Caco-2 (cell line): ENCODE data around the gene TMEM53. TPM values are rescaled to one million over a fixed set of nuclear protein-coding genes. Genes with fewer than 3 reads are reported as not detected.

ENCODE experiments used
- BruUV-seq: library from RNA; stranded (reverse); fragments of 400-500 nt; replicated peaks from 2 replicates; lab custom pipeline; 2021; lab: Mats Ljungman, UMichigan
- CTCF ChIA-PET: fragments of 300-600 bp; sonication (Branson Sonifier 250); formaldehyde crosslinking; loops from one replicate; lab custom pipeline; 2022; ENCODE audit warnings: antibody characterized with exemption; lab: Charles Lee
- POLR2A ChIA-PET: fragments of 300-600 bp; sonication (Branson Sonifier 250); formaldehyde crosslinking; loops from one replicate; lab custom pipeline; 2022; ENCODE audit warnings: antibody characterized with exemption; lab: Charles Lee
- DNase-seq, 2 experiments: peaks; one replicate each; pipeline versions ENCODE4 v3.0.0 to v3.0.0-alpha.2; 2020 to 2022
- H3K27me3 ChIP-seq: replicated peaks from 2 replicates; pipeline ENCODE4 v1.6.0; 2011; ENCODE audit warnings: low read length; ENCODE audit not compliant: control insufficient read depth, insufficient read depth
- H3K36me3 ChIP-seq: 2 replicates; pipeline ENCODE4 v1.5.1; 2011; ENCODE audit warnings: low read length; ENCODE audit not compliant: control insufficient read depth, insufficient read depth
- H3K4me1 ChIP-seq: fragments of 250-450 bp; sonication (Bioruptor Pico); 2 replicates; pipeline ENCODE4 v1.5.1; 2020; ENCODE audit warnings: mild to moderate bottlenecking
- H3K4me3 ChIP-seq: 2 replicates; pipeline ENCODE4 v1.5.1; 2011; ENCODE audit warnings: low read depth, mild to moderate bottlenecking, control low read depth, low read length
- H3K9me3 ChIP-seq: fragments of 250-450 bp; sonication (Bioruptor Pico); 2 replicates; pipeline ENCODE4 v1.5.1; 2020; ENCODE audit warnings: mild to moderate bottlenecking, moderate library complexity
- H3K27ac Mint-ChIP-seq: one replicate; pipeline ENCODE4 v1.8.0; 2022; ENCODE audit warnings: mixed read lengths; ENCODE audit not compliant: unreplicated experiment
- H3K27me3 Mint-ChIP-seq: one replicate; pipeline ENCODE4 v1.8.0; 2022; ENCODE audit warnings: mixed read lengths; ENCODE audit not compliant: insufficient read depth, unreplicated experiment
- H3K36me3 Mint-ChIP-seq: one replicate; pipeline ENCODE4 v1.8.0; 2022; ENCODE audit warnings: mild to moderate bottlenecking, mixed read lengths; ENCODE audit not compliant: insufficient read depth, unreplicated experiment
- H3K4me1 Mint-ChIP-seq: one replicate; pipeline ENCODE4 v1.8.0; 2022; ENCODE audit warnings: low read depth, mixed read lengths; ENCODE audit not compliant: unreplicated experiment
- H3K4me3 Mint-ChIP-seq: one replicate; pipeline ENCODE4 v1.8.0; 2022; ENCODE audit warnings: mild to moderate bottlenecking, moderate library complexity, mixed read lengths; ENCODE audit not compliant: unreplicated experiment
- H3K9me3 Mint-ChIP-seq: one replicate; pipeline ENCODE4 v1.8.0; 2022; ENCODE audit warnings: mixed read lengths; ENCODE audit not compliant: unreplicated experiment
- CTCF ChIP-seq, 2 experiments: fragments of 200-600 bp in 1 of 2; IDR thresholded peaks; 1 replicate in 1 of 2; 2 replicates in 1 of 2; pipeline versions ENCODE4 v1.5.1 to v1.8.0; 2011 to 2022; ENCODE audit warnings: antibody characterized with exemption in 1 of 2, control low read depth in 1 of 2, inconsistent platforms in 1 of 2, low read depth in 1 of 2, low read length in 1 of 2, mild to moderate bottlenecking in 1 of 2, moderate library complexity in 1 of 2; ENCODE audit not compliant: insufficient read depth in 1 of 2, severe bottlenecking in 1 of 2, unreplicated experiment in 1 of 2
- intact Hi-C: fragments of 100-400 bp; cut with micrococcal nuclease; formaldehyde crosslinking; loops from one replicate; pipeline ENCODE4 v1.10.0; 2022; ENCODE audit not compliant: unreplicated experiment
- total RNA-seq: library from RNA; stranded (reverse); gene quantifications from 2 replicates; pipeline ENCODE4 v1.2.3, GENCODE V29; 2022

TMEM53 gene
- total RNA-seq, 1 experiment from 2014 or later = 4.4 TPM

- H3K27me3 ChIP-seq = no peaks in the 10 kb centered on the region
- CTCF ChIA-PET = interaction anchor here (1.4 kb wide), 1 partner anchor 19 kb away, joined by 5 read pairs; the partner anchor contains the start of genes ARMH1 and TMEM53
- no peaks in the 10 kb centered on the region for H3K4me1 ChIP-seq
- no peaks in the 10 kb centered on the region for H3K4me1 Mint-ChIP-seq
- POLR2A ChIA-PET = no interaction called here
- H3K4me3 Mint-ChIP-seq = no peak overlapping the region
- intact Hi-C loops = loop anchor here (1.0 kb wide), 1 partner anchor 22 kb away; no protein-coding TSS in a partner anchor
- no peak overlapping the region for H3K27ac Mint-ChIP-seq
- peaks cover 11% of the 10 kb centered on the region for H3K36me3 Mint-ChIP-seq
- no peaks in the 10 kb centered on the region for H3K27me3 Mint-ChIP-seq
- peak; percentile 58 to 81 for TF ChIP-seq CTCF (IDR thresholded peaks at IDR 0.05; ENCODE audit: insufficient read depth in 1 of 2, low read depth in 1 of 2, low read length in 1 of 2, severe bottlenecking in 1 of 2, unreplicated experiment in 1 of 2)
- no peaks in the 10 kb centered on the region for H3K36me3 ChIP-seq
- H3K9me3 Mint-ChIP-seq = no peaks in the 10 kb centered on the region
- no TSS peak for BruUV-seq
- H3K4me3 ChIP-seq = no peak overlapping the region
- no peaks in the 10 kb centered on the region for H3K9me3 ChIP-seq
- peak; percentile 44 to 49 for DNase-seq
Measured at GRCh38 chr1:44655609-44656008, 18.7 kb downstream of the TMEM53 start.

- intact Hi-C loops = loop anchor here (1.0 to 5.0 kb wide), 2 partner anchors 23 to 437 kb away; no protein-coding TSS in a partner anchor
- no TSS peak for BruUV-seq
- Histone ChIP-seq H3K4me1 (no peaks in the 10 kb centered on the region), H3K9me3 (no peaks in the 10 kb centered on the region), H3K36me3 (no peaks in the 10 kb centered on the region; the same call in 1 of the 2 replicates), H3K4me3 (no peak overlapping the region), H3K27me3 (no peaks in the 10 kb centered on the region)
- no peaks in the 10 kb centered on the region for H3K4me1 Mint-ChIP-seq
- no peak overlapping the region for H3K27ac Mint-ChIP-seq
- DNase-seq = no peak
- H3K36me3 Mint-ChIP-seq = peaks cover 11% of the 10 kb centered on the region
- no peaks in the 10 kb centered on the region for H3K27me3 Mint-ChIP-seq
- ChIA-PET POLR2A (no interaction called here), CTCF (interaction anchor here (1.4 kb wide), 1 partner anchor 20 kb away, joined by 5 read pairs; the partner anchor contains the start of genes ARMH1 and TMEM53)
- no peaks in the 10 kb centered on the region for H3K9me3 Mint-ChIP-seq
- no peak for TF ChIP-seq CTCF (IDR thresholded peaks at IDR 0.05; ENCODE audit: insufficient read depth in 1 of 2, low read depth in 1 of 2, low read length in 1 of 2, severe bottlenecking in 1 of 2, unreplicated experiment in 1 of 2)
- H3K4me3 Mint-ChIP-seq = no peak overlapping the region
Measured at GRCh38 chr1:44654621-44655187, 19.6 kb downstream of the TMEM53 start.

- H3K4me1 ChIP-seq = no peaks in the 10 kb centered on the region
- Mint-ChIP-seq H3K27me3 (no peaks in the 10 kb centered on the region), H3K27ac (no peak overlapping the region), H3K36me3 (peaks cover 18% of the 10 kb centered on the region), H3K4me1 (no peaks in the 10 kb centered on the region), H3K9me3 (no peaks in the 10 kb centered on the region), H3K4me3 (no peak overlapping the region)
- no peak overlapping the region for H3K4me3 ChIP-seq
- no peaks in the 10 kb centered on the region; the same call in 1 of the 2 replicates for H3K36me3 ChIP-seq
- intact Hi-C loops = loop anchor here (1.0 to 5.0 kb wide), 2 partner anchors 44 to 436 kb away; no protein-coding TSS in a partner anchor
- no peak for TF ChIP-seq CTCF (IDR thresholded peaks at IDR 0.05; ENCODE audit: insufficient read depth in 1 of 2, low read depth in 1 of 2, low read length in 1 of 2, severe bottlenecking in 1 of 2, unreplicated experiment in 1 of 2)
- DNase-seq = no peak
- ChIA-PET POLR2A (interaction anchor here (0.7 kb wide), 1 partner anchor 21 kb away, joined by 4 read pairs; the partner anchor contains the start of genes ARMH1 and TMEM53), CTCF (interaction anchor here (0.6 to 1.5 kb wide), 9 partner anchors 11 to 436 kb away, joined by 3 to 11 read pairs (median 5); partner anchors contain the start of genes ARMH1 and TMEM53)
- no peaks in the 10 kb centered on the region for H3K27me3 ChIP-seq
- H3K9me3 ChIP-seq = no peaks in the 10 kb centered on the region
- BruUV-seq = no TSS peak
Measured at GRCh38 chr1:44653107-44653964, 20.9 kb downstream of the TMEM53 start.
